Omental fat pad (tissue), 4 donors: ENCODE data around the gene C12orf75. TPM values are rescaled to one million over a fixed set of nuclear protein-coding genes. Genes with fewer than 3 reads are reported as not detected.

ENCODE experiments used
- ATAC-seq: fragments of 150-250 bp; one replicate; pipeline ENCODE4 v1.9.1; 2016; ENCODE audit warnings: mild to moderate bottlenecking, moderate library complexity; ENCODE audit not compliant: low FRiP score
- DNase-seq: peaks from one replicate; pipeline ENCODE4 v3.0.0-alpha.2; 2019; ENCODE audit warnings: low spot score
- total RNA-seq, 4 donors: library from RNA; depleted of rRNA; stranded (reverse); fragments of >200 nt; gene quantifications; one replicate each; pipeline ENCODE4 v1.1.0, GENCODE V29; 2016
- TF ChIP-seq, protein P1 (sequence below), 3 donors: fragments of 450-650 bp; IDR thresholded peaks; one replicate each; pipeline ENCODE4 v1.5.1; 2016 to 2017; ENCODE audit warnings: antibody characterized with exemption in 3 of 3, mild to moderate bottlenecking in 3 of 3, moderate library complexity in 2 of 3

C12orf75 gene
- total RNA-seq, 4 donors from 2014 or later: 3.5 to 7.0 (median 3.8) TPM

DNA sequence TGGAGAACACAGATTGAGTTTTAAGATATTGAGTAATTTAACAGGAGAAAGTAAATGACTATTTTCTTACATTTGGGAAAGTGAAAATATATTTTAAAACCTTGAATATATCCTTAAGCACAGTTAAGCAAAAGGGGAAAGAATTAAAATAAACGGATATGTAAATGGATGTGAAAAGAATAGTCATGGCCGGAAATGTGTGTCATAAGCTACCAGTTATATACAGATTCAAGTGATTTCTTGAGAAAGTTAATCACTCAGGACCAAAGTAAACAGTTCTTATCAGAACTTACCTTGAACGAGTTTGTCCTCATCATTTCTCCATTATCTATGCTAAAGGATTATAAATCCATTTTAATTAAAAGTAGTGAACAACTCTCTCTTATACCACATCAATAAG lies 33.4 kb downstream of the C12orf75 start:
- ATAC-seq: no peak
- DNase-seq: no peak
- TF ChIP-seq, protein P1, sequence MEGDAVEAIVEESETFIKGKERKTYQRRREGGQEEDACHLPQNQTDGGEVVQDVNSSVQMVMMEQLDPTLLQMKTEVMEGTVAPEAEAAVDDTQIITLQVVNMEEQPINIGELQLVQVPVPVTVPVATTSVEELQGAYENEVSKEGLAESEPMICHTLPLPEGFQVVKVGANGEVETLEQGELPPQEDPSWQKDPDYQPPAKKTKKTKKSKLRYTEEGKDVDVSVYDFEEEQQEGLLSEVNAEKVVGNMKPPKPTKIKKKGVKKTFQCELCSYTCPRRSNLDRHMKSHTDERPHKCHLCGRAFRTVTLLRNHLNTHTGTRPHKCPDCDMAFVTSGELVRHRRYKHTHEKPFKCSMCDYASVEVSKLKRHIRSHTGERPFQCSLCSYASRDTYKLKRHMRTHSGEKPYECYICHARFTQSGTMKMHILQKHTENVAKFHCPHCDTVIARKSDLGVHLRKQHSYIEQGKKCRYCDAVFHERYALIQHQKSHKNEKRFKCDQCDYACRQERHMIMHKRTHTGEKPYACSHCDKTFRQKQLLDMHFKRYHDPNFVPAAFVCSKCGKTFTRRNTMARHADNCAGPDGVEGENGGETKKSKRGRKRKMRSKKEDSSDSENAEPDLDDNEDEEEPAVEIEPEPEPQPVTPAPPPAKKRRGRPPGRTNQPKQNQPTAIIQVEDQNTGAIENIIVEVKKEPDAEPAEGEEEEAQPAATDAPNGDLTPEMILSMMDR (IDR thresholded peaks at IDR 0.05): no peak

DNA sequence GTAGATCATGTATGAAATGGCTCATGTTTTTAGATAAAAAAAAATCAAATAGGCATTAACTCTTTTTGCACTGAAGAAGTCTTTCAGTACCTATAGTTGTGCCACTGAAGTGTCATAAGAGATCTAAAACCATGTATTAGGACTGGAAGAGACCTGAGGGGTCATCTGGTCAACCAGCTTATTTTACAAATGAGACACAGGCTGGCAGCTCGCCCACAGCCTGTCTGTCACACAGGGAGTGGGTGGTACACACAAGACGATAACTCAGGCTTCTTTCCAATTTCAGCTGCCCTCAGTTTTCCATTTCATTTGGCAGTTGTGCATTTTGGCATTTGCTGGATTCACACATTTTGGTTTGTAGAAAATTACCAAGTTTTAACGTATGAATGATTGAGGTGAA lies 34.7 kb downstream of the C12orf75 start:
- TF ChIP-seq, protein P1 (IDR thresholded peaks at IDR 0.05): no peak

DNA sequence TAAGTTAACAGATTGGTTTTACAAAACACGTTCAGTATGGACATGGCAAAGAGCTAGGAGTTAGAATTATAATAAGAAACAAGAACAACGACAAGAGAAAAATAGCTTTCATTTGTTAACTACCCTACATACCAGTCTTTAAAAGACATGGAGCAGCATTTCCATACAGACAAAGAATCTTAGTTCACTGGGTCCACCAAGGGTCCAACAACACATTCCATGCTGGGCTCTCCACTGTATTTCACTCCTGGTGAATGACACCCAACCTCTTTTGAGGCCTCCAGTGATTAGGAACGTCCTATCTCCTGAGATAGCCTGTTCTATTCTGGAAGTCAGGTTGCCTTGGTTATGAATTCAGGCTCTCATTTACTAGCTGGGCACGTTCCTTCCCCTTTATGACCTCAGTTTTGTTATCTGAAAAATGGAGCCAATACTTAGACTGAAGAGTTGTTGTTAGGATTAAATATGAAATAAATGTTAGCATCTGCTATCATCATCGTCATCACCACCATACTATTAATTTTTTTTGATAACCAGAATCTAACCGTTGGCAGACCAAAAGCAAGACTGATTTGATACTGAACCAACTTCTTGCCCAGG lies 37.7 kb downstream of the C12orf75 start:
- ATAC-seq (no peak), DNase-seq (no peak)
- TF ChIP-seq, protein P1 (IDR thresholded peaks at IDR 0.05): no peak

More for the DNA sequence above, 34.7 kb downstream of the C12orf75 start:
- DNase-seq (no peak), ATAC-seq (no peak)

DNA sequence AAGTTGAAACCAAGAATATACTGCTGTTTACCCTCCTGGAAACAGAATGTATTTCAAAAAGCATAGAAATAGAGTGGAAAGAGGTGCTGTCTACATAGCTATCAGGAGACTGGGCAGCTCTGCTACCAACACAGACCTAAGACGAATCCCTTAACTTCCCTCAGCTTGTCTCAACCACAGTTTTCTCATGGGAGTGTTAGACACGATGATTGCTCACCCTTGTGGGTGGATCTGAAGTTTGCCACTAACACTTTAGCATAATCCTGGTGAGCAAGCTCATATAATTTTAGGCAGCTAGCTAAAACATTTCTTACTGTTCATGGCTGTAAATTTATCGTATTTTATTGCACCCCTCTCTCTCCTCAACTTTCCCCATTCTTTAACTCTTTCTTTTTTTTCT lies 38.5 kb downstream of the C12orf75 start:
- TF ChIP-seq, protein P1 (IDR thresholded peaks at IDR 0.05): no peak
- ATAC-seq (no peak), DNase-seq (no peak)

DNA sequence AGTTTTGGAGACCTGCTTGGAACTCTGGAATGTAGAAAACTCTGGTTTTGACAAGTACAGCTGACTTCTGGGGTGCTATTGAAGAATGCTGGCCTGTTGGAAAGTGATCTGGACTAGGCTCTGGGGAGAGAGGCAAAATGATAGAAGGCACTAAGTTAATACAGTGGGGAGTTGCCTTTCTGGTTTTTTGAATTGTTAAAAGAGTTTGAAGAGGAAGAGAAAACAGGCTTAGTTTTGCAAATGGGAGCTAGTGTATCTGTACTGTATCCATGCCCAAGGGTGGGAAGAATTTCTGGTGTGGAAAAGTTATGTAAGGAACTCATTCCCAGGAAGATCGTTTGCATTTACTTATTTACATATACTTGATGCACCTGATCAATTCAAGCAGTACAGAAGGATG lies 43.8 kb downstream of the C12orf75 start:
- no peak for ATAC-seq
- TF ChIP-seq, protein P1 (IDR thresholded peaks at IDR 0.05): no peak
- DNase-seq: no peak

DNA sequence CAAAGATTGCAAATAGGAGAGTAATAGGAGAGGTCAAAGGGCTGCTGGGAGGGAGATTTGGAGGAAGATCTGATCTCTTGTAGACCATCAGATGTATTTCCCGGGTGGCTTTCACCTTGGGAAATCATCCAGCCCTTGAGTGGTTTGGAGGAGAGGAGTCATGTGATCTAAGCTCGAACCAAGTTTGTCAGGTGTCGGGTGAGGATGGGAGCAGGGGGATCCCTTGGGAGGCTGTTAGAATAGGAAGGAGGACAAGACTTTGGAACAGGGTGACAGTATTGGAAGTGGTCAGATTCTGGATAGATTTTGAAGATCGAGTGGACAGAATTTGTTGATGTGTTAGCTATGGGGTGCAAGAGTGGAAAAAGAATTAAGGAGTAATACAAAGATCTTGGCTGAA lies 46.6 kb downstream of the C12orf75 start:
- TF ChIP-seq, protein P1 (IDR thresholded peaks at IDR 0.05): no peak
- ATAC-seq: no peak

DNA sequence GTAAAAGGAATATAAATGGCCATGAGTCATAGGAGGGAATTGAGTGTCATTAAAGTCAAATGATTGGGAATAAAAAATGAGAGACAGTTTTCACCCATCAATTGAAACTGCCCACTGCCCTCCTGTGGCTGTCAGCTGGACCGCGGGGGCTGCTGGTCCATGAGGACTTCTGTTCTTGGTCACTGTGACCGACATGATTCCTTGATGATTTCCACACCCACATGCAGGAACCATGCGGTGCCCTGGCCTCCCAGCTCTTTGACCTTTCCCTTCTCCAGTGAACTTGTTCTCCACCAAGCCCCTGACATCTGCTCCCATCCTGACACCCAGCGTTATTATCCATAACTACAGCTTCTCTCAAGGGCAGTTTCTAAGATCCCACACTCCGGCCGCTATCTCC lies 48.4 kb downstream of the C12orf75 start:
- DNase-seq (no peak), ATAC-seq (no peak)
- TF ChIP-seq, protein P1 (IDR thresholded peaks at IDR 0.05): no peak

More for the DNA sequence above, 46.6 kb downstream of the C12orf75 start:
- no peak for DNase-seq
